HUES6 (cell line): Measurements from ENCODE around the gene HINT2.

Experiments used
- H3K27ac ChIP-seq: 2 replicates; pipeline ENCODE4 v1.7.0; 2013; ENCODE audit warnings: low read depth, mild to moderate bottlenecking, low read length, inconsistent platforms
- H3K27me3 ChIP-seq: 2 replicates; pipeline ENCODE4 v1.6.1; 2013; ENCODE audit warnings: low read length; ENCODE audit not compliant: control insufficient read depth, insufficient read depth
- H3K36me3 ChIP-seq: 2 replicates; pipeline ENCODE4 v1.6.1; 2013; ENCODE audit warnings: low read length; ENCODE audit not compliant: control insufficient read depth, insufficient read depth
- H3K4me1 ChIP-seq: 2 replicates; pipeline ENCODE4 v1.6.1; 2013; ENCODE audit warnings: low read length; ENCODE audit not compliant: control insufficient read depth, insufficient read depth
- H3K4me3 ChIP-seq: 2 replicates; pipeline ENCODE4 v1.5.1; 2013; ENCODE audit warnings: low read depth, low read length
- H3K9ac ChIP-seq: one replicate; pipeline ENCODE4 v1.6.1; 2013; ENCODE audit warnings: mild to moderate bottlenecking, low read length
- H3K9me3 ChIP-seq: 2 replicates; pipeline ENCODE4 v1.6.1; 2013; ENCODE audit warnings: low read depth, low read length; ENCODE audit not compliant: control insufficient read depth, insufficient read depth

Gene HINT2

GRCh38 chr9:35808433-35808832, 6.4 kb downstream of the HINT2 start:
- no peak overlapping the region for H3K27ac ChIP-seq
- H3K36me3 ChIP-seq = peaks cover 19% of the 10 kb centered on the region
- H3K9ac ChIP-seq = no peak overlapping the region
- peaks cover 5% of the 10 kb centered on the region; the same call in 1 of the 2 replicates for H3K4me1 ChIP-seq
- no peaks in the 10 kb centered on the region for H3K9me3 ChIP-seq
- H3K27me3 ChIP-seq = no peaks in the 10 kb centered on the region
- H3K4me3 ChIP-seq = no peak overlapping the region

- no peaks in the 10 kb centered on the region for H3K27me3 ChIP-seq
- no peak overlapping the region for H3K9ac ChIP-seq
- peaks cover 27% of the 10 kb centered on the region for H3K36me3 ChIP-seq
- H3K4me1 ChIP-seq = no peaks in the 10 kb centered on the region
- H3K4me3 ChIP-seq = no peak overlapping the region
- H3K9me3 ChIP-seq = no peaks in the 10 kb centered on the region
- no peak overlapping the region for H3K27ac ChIP-seq
Measured at GRCh38 chr9:35806101-35806500, 8.7 kb downstream of the HINT2 start.

GRCh38 chr9:35801328-35802128, 13.3 kb downstream of the HINT2 start:
- no peak overlapping the region for H3K9ac ChIP-seq
- H3K9me3 ChIP-seq = no peaks in the 10 kb centered on the region
- peaks cover 3% of the 10 kb centered on the region; the same call in 1 of the 2 replicates for H3K4me1 ChIP-seq
- H3K27ac ChIP-seq = no peak overlapping the region
- H3K27me3 ChIP-seq = no peaks in the 10 kb centered on the region
- H3K36me3 ChIP-seq = peaks cover 26% of the 10 kb centered on the region
- H3K4me3 ChIP-seq = no peak overlapping the region

GRCh38 chr9:35800530-35800929, 14.3 kb downstream of the HINT2 start:
- no peak overlapping the region for H3K4me3 ChIP-seq
- peaks cover 16% of the 10 kb centered on the region; the same call in 1 of the 2 replicates for H3K36me3 ChIP-seq
- no peak overlapping the region for H3K27ac ChIP-seq
- no peak overlapping the region for H3K9ac ChIP-seq
- no peaks in the 10 kb centered on the region for H3K9me3 ChIP-seq
- peaks cover 5% of the 10 kb centered on the region; the same call in 1 of the 2 replicates for H3K4me1 ChIP-seq
- H3K27me3 ChIP-seq = no peaks in the 10 kb centered on the region

- Histone ChIP-seq H3K27me3 (no peaks in the 10 kb centered on the region), H3K9me3 (no peaks in the 10 kb centered on the region), H3K9ac (peak overlapping the region; percentile 3), H3K4me3 (no peak overlapping the region), H3K4me1 (peaks cover 5% of the 10 kb centered on the region; the same call in 1 of the 2 replicates), H3K27ac (no peak overlapping the region), H3K36me3 (peaks cover 10% of the 10 kb centered on the region; the same call in 1 of the 2 replicates)
Measured at GRCh38 chr9:35798658-35799374, 16.0 kb downstream of the HINT2 start.

- H3K36me3 ChIP-seq = peaks cover 10% of the 10 kb centered on the region; the same call in 1 of the 2 replicates
- H3K27ac ChIP-seq = no peak overlapping the region
- H3K4me1 ChIP-seq = peaks cover 11% of the 10 kb centered on the region; the same call in 1 of the 2 replicates
- no peak overlapping the region for H3K9ac ChIP-seq
- H3K9me3 ChIP-seq = no peaks in the 10 kb centered on the region
- no peak overlapping the region for H3K4me3 ChIP-seq
- peaks cover 2% of the 10 kb centered on the region; the same call in 1 of the 2 replicates for H3K27me3 ChIP-seq
Measured at GRCh38 chr9:35797311-35798109, 17.3 kb downstream of the HINT2 start.

- Histone ChIP-seq H3K27ac (no peak overlapping the region), H3K4me1 (peaks cover 19% of the 10 kb centered on the region), H3K9me3 (no peaks in the 10 kb centered on the region), H3K9ac (no peak overlapping the region), H3K27me3 (peaks cover 6% of the 10 kb centered on the region; the same call in 1 of the 2 replicates), H3K36me3 (0 out of 2 replicates have a peak, but pooled peaks cover 3% of the 10 kb centered on the region), H3K4me3 (no peak overlapping the region)
Measured at GRCh38 chr9:35795695-35796094, 19.1 kb downstream of the HINT2 start.

GRCh38 chr9:35793461-35793860, 21.4 kb downstream of the HINT2 start:
- no peaks in the 10 kb centered on the region for H3K36me3 ChIP-seq
- no peak overlapping the region for H3K4me3 ChIP-seq
- H3K9ac ChIP-seq = no peak overlapping the region
- peaks cover 6% of the 10 kb centered on the region; the same call in 1 of the 2 replicates for H3K27me3 ChIP-seq
- no peaks in the 10 kb centered on the region for H3K9me3 ChIP-seq
- H3K4me1 ChIP-seq = peaks cover 26% of the 10 kb centered on the region
- H3K27ac ChIP-seq = no peak overlapping the region

- Histone ChIP-seq H3K27ac (no peak overlapping the region), H3K9ac (no peak overlapping the region), H3K4me3 (0 out of 2 replicates have a peak overlapping the region, but pooled peaks have one; percentile 29), H3K27me3 (peaks cover 6% of the 10 kb centered on the region; the same call in 1 of the 2 replicates), H3K4me1 (peaks cover 26% of the 10 kb centered on the region), H3K9me3 (no peaks in the 10 kb centered on the region), H3K36me3 (no peaks in the 10 kb centered on the region)
Measured at GRCh38 chr9:35792826-35793225, 22.0 kb downstream of the HINT2 start.

- Histone ChIP-seq H3K4me3 (peak overlapping the region; percentile 82), H3K27ac (no peak overlapping the region), H3K36me3 (no peaks in the 10 kb centered on the region), H3K27me3 (peaks cover 6% of the 10 kb centered on the region; the same call in 1 of the 2 replicates), H3K4me1 (peaks cover 26% of the 10 kb centered on the region), H3K9me3 (no peaks in the 10 kb centered on the region), H3K9ac (no peak overlapping the region)
Measured at GRCh38 chr9:35792024-35792813, 22.6 kb downstream of the HINT2 start.
